OCI-LY1 (cell line): Measurements from ENCODE around the gene LRTM2.

Experiments used
- CTCF ChIP-seq: fragments of 200-600 bp; sonication (generic), shearing (Covaris generic); IDR thresholded peaks from 2 replicates; pipeline ENCODE4 v1.5.1; 2017; ENCODE audit warnings: mild to moderate bottlenecking, antibody characterized with exemption, low read length, moderate library complexity, mixed read lengths
- EZH2 ChIP-seq: fragments of 200-600 bp; sonication (generic), shearing (Covaris generic); IDR thresholded peaks from 2 replicates; pipeline ENCODE4 v1.8.0; 2017; ENCODE audit warnings: borderline replicate concordance, mixed run types, mild to moderate bottlenecking, antibody characterized with exemption, low read length, moderate library complexity, mixed read lengths

GRCh38 chr12:1796515-1797010 is 23.8 kb upstream of the LRTM2 start:
- TF ChIP-seq CTCF (no peak), EZH2 (no peak)
